NCI-H446 (cell line): Measurements from ENCODE around the gene CHID1.

ENCODE experiments used
- DNase-seq, 2 experiments: peaks; one replicate each; lab custom pipeline; 2025; lab: John Stamatoyannopoulos, UW

The CHID1 gene

DNA sequence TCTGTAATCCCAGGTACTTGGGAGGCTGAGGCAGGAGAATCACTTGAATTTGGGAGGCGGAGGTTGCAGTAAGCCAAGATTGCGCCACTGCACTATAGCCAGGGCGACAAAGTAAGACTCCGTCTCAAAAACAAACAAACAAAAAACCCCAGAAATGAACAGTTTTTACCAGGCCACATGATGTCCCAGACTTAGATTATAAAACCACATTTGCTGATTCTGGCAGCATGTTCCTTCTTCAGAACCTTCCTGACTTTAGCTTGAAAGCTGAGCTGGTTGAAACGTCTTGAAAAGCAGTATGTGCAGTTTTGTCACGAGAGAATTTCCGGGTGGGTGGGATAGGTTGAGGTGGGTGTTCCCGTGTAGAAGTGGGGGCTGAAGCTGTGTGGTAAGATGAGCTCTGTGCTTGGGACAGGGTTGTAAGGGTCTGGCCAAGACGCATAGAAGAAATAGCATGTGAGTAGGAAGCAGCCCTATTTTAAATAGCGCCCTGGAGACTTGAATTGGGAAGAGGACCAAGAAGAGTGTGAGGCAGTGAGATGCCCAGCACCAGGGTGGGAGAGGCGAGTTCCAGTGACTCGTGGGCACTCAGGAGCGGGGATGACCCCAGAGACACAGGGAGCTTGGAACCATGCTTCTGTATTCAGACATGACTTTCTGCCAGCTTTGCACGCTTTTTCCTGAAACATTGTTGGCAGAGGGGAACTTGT lies 22.7 kb upstream of the CHID1 start:
- DNase-seq: no peak

GRCh38 chr11:932435-932834 lies 21.8 kb upstream of the CHID1 start:
- DNase-seq: no peak

GRCh38 chr11:931385-931784 lies 20.8 kb upstream of the CHID1 start:
- DNase-seq: no peak

DNA sequence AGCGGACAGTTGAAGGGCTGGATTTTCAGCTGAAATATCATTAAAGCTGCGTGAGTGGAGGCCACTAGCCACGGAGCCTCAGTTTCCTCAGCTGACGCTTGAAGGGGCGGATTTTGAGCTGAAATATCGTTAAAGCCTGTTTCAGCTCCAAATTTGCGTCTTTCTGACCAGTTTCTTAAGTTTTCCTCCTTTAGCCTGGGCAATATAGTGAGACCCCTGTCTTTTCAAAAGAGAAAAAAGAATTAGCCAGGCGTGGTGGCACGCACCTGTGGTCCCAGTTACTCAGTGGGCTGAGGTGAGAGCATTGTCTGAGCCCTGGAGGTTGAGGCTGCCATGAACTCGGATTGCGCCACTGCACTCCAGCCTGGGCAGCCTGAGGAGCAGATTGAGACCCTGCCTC lies 18.8 kb upstream of the CHID1 start:
- no peak for DNase-seq

DNA sequence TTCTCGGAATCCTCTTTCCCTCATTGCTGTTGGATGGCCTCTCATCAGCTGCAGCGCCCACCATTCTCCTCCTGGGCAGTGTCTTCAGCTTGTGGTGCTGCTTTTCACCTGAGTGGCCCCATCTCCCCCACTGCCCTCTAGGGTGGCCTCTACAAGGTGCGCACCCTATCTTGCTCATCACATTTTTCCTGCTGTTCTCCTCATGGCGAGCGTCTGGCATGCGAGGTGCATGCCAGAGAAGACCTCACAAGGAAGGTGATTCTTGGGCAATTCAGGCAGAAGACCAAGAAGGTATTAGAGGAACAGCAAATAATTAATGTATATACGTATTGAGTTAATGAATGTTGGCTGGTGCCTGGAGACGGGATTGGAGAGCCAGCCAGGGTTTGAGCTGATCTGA lies 18.2 kb upstream of the CHID1 start:
- no peak for DNase-seq

DNA sequence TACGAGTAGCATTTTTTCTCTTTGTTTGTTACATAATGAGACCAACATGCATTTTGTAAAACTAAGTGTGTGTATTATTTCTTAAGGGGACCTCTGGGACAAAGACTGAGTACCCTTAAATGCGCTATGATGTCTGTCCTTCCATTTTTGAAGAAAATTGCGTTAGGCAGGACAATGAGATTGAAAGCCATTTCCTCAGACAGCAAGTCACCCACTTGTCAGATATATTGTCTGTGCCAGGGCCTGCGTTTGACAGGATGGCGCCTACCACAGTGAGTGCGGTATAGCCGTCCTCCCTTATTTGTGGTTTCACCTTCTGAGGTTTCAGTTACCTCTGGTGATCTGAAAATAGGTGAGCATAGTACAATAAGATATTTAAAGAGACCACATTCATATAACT lies 17.3 kb upstream of the CHID1 start:
- DNase-seq: no peak

DNA sequence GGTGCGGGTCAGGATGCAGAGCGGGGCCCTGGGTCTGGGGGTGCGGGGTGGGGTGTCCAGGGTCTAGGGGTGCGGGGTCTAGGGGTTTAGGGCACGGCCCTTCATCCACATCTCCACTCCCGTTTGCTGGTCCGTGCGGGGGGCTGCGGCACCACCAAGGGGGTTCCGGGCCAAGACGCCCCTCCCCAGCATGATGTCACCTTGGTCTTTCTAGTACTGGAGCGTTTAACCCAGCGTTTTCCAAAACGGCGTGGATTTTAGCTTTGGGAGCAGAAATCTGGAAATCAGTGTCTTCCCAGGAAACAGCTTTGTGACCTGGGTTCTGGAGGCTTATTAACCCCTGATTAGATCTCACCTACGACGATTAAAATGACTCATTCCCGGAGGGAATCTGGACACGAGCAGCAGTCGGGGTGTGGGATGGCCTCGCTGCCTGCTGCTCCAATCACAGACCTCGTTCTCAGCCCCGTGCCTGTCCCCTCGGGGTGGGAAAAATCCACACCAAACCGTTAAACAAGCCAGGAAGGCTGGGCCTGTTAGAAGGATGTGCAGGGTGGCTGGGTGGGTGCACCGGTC lies 15.8 kb upstream of the CHID1 start:
- DNase-seq: peak; percentile 18 to 32

GRCh38 chr11:925496-926301 lies 15.1 kb upstream of the CHID1 start, which contains the start of gene AP2A2:
Gene AP2A2 (plus strand): TSS chr11:925870. CDS start chr11:926022, 152 bp downstream.
- DNase-seq: peak; percentile 33 to 95

DNA sequence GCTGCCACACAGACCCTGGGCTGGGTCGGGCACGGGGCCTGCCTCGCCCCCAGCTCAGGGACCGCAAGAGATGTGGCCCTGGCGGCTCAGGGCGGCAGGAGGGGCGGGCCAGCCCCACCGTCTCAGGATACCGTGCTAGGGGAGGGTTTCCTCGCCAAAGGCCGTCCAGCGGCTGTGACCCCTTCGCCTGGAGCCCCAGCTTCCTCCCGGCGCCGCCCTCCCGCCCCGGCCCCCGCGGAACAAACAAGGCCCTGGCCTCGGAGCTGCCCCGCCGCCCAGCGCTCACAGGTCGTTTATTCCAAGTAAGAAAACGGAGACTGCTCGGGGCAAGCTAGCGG lies 14.5 kb upstream of the CHID1 start:
- DNase-seq: no peak

DNA sequence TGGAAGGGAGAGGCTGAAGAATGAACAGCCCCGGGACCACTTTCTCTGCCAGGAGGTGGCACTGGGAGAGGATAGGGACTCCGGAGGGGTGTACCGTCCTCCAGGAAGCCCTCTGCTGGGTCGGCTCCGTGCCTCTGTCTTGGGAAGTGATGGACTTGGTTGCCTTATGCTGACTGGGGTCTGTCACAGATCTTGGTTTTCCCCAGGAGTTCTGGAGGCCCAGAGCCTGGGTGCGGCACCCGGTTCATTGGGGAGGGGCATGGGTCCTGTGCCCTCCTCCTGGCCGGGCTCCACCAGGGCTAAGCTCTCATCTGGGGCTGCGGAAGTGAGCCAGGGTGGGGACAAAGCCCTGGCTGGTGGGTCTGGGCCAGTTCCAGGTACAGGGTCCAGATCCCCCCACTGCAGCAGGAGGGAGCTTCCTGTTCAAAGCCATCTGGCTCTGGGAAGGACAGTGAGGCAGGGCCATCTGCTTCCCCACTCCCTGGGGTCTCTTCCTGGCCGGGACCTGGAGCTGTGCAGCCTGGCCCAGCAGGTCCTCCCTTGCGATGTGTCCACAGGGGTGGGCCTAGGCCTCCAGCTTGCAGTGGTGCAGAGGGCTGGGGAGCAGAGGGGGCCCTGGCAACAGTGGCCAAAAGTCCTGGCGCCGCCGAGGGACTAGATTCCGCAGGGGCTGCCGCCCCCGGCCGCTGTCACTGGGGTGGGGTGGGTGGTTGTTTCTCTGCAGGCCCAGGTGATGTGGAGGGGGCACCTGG lies 14.0 kb upstream of the CHID1 start:
- DNase-seq: peak; percentile 49 to 90

DNA sequence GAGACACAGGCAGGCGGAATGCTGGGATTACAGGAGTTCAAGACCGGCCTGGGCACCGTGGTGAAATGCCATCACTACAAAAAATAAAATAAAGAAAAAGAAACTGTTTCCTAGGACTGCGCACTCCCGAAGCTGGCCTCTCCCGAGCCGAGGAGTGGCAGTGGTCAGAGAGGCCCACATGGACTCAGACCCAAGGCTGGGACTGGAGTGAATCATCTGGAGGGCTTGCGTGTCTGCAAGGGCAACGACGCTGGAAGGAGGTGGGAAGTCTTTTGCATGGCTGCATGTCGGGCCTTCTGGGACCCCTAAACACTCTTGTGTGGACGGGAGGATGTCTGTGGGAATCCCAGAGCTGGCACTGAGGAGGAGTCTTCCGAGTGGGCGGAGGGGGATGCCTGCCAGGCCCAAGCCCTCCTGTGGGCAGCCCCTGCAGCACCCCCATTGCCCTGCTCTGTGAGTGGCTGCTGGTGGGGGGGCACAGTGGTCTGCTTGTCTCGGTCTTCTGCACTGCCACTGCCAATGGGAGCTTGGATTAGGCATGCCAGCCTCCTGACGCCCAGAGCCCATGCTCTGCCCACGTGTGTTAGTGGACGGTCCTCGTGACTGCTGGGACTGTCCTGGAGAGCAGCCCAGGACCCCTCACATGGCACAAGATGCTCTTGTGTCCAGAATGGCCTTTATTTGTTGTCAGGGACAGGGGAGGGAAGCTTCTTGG lies 13.2 kb upstream of the CHID1 start:
- no peak for DNase-seq

DNA sequence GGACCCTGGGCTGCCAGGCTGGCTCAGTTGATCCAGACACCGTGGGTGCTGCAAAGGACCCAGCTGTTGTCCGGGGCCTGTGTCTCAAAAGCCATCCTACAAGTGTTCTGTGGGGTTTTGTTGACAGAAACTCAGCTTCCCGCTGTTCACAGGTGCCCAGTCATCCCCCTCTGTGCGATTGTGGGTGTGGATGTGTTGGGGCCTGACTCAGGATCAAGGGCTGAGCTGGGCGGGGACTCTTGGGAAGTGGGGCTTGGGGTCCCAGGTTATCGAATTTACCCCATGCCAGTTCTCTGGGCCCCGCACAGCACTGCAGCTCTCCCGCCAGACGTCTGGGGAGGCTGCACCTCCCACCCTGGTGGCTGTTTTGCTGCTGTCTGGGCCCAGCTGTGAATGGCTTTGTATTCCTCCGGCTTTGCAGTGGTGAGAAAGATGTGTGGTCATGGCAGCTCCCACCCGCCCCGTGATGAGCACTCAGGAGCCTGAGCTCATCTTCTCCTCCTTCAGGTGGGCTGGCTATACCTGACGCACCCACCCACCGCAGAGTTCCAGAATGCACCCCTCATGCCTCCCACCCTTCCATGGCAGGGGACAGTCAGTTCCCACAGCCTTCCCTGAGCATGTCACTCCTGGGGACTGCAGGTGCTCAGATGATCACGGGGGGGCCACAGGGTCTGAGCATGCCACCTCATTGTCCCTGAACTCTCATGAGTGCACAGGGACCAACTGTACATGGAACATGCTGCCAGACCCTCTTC lies 11.5 kb upstream of the CHID1 start:
- DNase-seq: no peak

- DNase-seq: no peak
These were observed 6.8 kb upstream of the CHID1 start for GRCh38 chr11:917426-917825.

GRCh38 chr11:914747-915501 lies 4.3 kb upstream of the CHID1 start:
- no peak for DNase-seq

GRCh38 chr11:914204-914603 lies 3.6 kb upstream of the CHID1 start:
- no peak for DNase-seq

DNA sequence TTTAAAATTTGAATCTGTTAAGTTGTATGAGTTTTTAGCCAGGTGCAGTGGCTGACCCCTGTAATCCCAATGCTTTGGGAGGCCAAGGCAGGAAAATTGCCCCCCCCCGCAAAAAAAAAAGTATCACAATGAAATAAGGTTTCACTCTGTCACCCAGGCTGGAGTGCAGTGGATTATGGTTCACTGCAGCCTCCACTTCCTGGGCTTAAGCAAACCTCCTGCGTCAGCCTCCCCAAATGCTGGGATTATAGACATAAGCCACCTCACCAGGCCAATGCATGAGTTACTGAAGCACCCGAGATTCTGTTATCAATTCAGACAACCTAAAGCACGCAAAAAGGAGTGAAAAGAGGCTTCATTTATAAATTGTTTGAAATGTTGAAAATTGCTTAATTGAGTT lies 2.4 kb upstream of the CHID1 start:
- no peak for DNase-seq

GRCh38 chr11:912266-912665 lies 1.7 kb upstream of the CHID1 start:
- DNase-seq: no peak

DNA sequence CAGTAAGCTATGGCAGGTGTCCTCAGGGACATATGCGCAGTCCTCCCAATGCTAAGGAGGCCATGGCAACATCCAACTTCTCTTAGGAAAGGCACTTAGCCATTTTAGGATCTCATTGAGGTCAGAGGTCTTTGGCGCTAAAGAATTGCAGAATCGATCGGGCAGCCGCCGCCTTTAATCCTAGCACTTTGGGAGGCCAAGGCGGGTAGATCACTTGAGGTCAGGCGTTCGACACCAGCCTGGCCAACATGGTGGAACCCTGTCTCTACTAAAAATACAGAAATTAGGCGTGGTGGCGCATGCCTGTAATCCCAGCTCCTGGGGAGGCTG lies 1.2 kb upstream of the CHID1 start:
- no peak for DNase-seq

GRCh38 chr11:911031-911889 lies 650 bp upstream of the CHID1 start:
- DNase-seq: no peak
